ENCODE measurements around the gene SCGB1C1.

The SCGB1C1 gene

GRCh38 chr11:210803-211180, 17.9 kb downstream of the SCGB1C1 start:
- DNase-seq (ENCODE audit: low read depth) = no peak
- H3K4me3 ChIP-seq (ENCODE audit: low read depth, low read length) = no peak overlapping the region
- no peak for TF ChIP-seq CTCF (IDR thresholded peaks at IDR 0.05; ENCODE audit: insufficient read depth, low read depth, low read length, missing control alignments)

GRCh38 chr11:211295-211694, 18.4 kb downstream of the SCGB1C1 start:
- no peak overlapping the region for H3K4me3 ChIP-seq (ENCODE audit: low read depth, low read length)
- DNase-seq (ENCODE audit: low read depth) = no peak
- TF ChIP-seq CTCF (IDR thresholded peaks at IDR 0.05; ENCODE audit: insufficient read depth, low read depth, low read length, missing control alignments) = no peak

- no peak overlapping the region for H3K4me3 ChIP-seq (ENCODE audit: low read depth, low read length)
- DNase-seq (ENCODE audit: low read depth) = no peak
- TF ChIP-seq CTCF (IDR thresholded peaks at IDR 0.05; ENCODE audit: insufficient read depth, low read depth, low read length, missing control alignments) = no peak
These were observed 18.9 kb downstream of the SCGB1C1 start for GRCh38 chr11:211741-212140.

- no peak for TF ChIP-seq CTCF (IDR thresholded peaks at IDR 0.05; ENCODE audit: insufficient read depth, low read depth, low read length, missing control alignments)
- H3K4me3 ChIP-seq (ENCODE audit: low read depth, low read length) = no peak overlapping the region
- no peak for DNase-seq (ENCODE audit: low read depth)
These were observed 19.5 kb downstream of the SCGB1C1 start for GRCh38 chr11:212150-213100.

- DNase-seq (ENCODE audit: low read depth) = no peak
- no peak for TF ChIP-seq CTCF (IDR thresholded peaks at IDR 0.05; ENCODE audit: insufficient read depth, low read depth, low read length, missing control alignments)
- no peak overlapping the region for H3K4me3 ChIP-seq (ENCODE audit: low read depth, low read length)
These were observed 20.2 kb downstream of the SCGB1C1 start for GRCh38 chr11:213111-213510.

GRCh38 chr11:214083-214482, 21.2 kb downstream of the SCGB1C1 start:
- H3K4me3 ChIP-seq (ENCODE audit: low read depth, low read length) = no peak overlapping the region
- TF ChIP-seq CTCF (IDR thresholded peaks at IDR 0.05; ENCODE audit: insufficient read depth, low read depth, low read length, missing control alignments) = no peak
- no peak for DNase-seq (ENCODE audit: low read depth)
